ENCODE measurements around the gene FCN2. TPM values are rescaled to one million over a fixed set of nuclear protein-coding genes. Genes with fewer than 3 reads are reported as not detected.

The FCN2 gene
- total RNA-seq, 1 donor from 2014 or later: not detected

DNA sequence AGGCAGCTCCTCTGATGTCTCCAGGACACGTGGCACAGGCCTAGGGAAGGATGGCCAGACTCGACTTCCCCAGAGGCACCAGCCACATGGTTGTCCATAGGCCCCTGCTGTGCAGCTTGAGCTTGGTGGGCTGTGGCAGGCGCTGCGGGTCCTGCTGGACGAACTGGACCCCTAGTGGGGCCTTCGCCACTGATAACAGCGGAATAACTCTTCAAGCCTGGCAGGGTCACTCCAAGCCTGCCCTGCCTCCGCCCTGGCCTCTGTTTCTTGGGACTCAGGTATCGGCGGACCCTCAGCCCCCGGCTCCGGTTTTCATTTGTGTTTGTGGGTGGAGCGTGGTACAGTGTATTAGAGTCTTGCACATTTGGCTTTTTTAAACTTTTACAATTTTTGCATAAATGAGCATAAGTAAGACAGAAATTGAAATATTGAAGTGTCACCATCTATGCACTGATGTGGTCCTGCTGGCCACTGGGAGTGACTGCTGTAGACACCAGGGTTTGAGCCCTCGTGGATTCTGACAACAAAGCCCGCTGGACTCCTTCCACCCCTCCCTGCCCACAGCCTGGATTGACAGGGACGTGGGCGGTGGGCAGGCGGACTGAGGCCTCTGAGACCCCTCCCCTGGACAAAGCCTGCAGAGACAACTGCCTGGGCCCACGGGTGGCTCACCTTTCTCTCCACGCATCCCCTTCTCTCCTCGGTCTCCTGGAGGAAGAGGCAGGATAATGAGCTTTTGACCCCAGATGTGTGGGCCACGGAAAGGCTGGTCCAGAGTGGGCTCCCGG lies 33.3 kb downstream of the FCN2 start:
- Histone ChIP-seq H3K4me1 (no peaks in the 10 kb centered on the region), H3F3A (ENCODE audit: low read depth) (no peaks in the 10 kb centered on the region), H2AFZ (replicated peaks) (no peak overlapping the region), H3K79me2 (ENCODE audit: low read depth) (no peaks in the 10 kb centered on the region), H4K20me1 (ENCODE audit: low read depth) (no peaks in the 10 kb centered on the region), H3K36me3 (no peaks in the 10 kb centered on the region), H3K27me3 (no peaks in the 10 kb centered on the region), H3K27ac (no peak overlapping the region), H3K9me3 (ENCODE audit: low read depth) (no peaks in the 10 kb centered on the region), H3K4me3 (no peak overlapping the region), H3K4me2 (no peak overlapping the region), H3K9ac (no peak overlapping the region)
- peaks cover 13% of the 10 kb centered on the region for H3K27me3 Mint-ChIP-seq (ENCODE audit: insufficient read depth, low read depth)
- no peak overlapping the region for H3K27ac Mint-ChIP-seq
- peaks cover 3% of the 10 kb centered on the region for H3K4me1 Mint-ChIP-seq
- H3K9me3 Mint-ChIP-seq: peaks cover 7% of the 10 kb centered on the region
- no peak for DNase-seq (ENCODE audit: low spot score)
- no peak for TF ChIP-seq EZH2phosphoT487 (IDR thresholded peaks at IDR 0.05)
- TF ChIP-seq EZH2 (IDR thresholded peaks at IDR 0.05): no peak
- TF ChIP-seq, protein P1, sequence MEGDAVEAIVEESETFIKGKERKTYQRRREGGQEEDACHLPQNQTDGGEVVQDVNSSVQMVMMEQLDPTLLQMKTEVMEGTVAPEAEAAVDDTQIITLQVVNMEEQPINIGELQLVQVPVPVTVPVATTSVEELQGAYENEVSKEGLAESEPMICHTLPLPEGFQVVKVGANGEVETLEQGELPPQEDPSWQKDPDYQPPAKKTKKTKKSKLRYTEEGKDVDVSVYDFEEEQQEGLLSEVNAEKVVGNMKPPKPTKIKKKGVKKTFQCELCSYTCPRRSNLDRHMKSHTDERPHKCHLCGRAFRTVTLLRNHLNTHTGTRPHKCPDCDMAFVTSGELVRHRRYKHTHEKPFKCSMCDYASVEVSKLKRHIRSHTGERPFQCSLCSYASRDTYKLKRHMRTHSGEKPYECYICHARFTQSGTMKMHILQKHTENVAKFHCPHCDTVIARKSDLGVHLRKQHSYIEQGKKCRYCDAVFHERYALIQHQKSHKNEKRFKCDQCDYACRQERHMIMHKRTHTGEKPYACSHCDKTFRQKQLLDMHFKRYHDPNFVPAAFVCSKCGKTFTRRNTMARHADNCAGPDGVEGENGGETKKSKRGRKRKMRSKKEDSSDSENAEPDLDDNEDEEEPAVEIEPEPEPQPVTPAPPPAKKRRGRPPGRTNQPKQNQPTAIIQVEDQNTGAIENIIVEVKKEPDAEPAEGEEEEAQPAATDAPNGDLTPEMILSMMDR (IDR thresholded peaks at IDR 0.05): no peak
- no peaks in the 10 kb centered on the region for H3K36me3 Mint-ChIP-seq
- H3K4me3 Mint-ChIP-seq: no peak overlapping the region

DNA sequence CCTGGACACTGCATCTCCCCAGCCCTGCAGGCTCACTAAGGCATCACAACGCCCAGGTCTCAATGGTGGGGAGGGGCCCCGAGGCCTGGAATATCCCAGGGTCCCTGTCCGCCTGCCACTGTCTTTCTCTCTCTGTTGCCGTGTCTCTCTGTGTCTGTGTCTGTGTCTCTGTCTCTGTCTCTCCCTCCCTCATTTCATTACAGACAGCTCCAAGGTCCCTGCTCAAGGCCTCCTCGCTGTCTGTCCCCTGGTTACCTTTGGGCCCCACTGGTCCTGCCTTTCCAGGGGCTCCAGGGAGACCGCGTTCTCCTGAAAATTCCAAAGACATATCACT lies 33.9 kb downstream of the FCN2 start:
- H3K36me3 ChIP-seq: no peaks in the 10 kb centered on the region
- Mint-ChIP-seq H3K36me3 (no peaks in the 10 kb centered on the region), H3K27me3 (ENCODE audit: insufficient read depth, low read depth) (peaks cover 13% of the 10 kb centered on the region), H3K27ac (peak overlapping the region; percentile 85), H3K4me3 (no peak overlapping the region), H3K9me3 (peaks cover 11% of the 10 kb centered on the region), H3K4me1 (peaks cover 3% of the 10 kb centered on the region)
- H2AFZ ChIP-seq (replicated peaks): no peak overlapping the region
- no peak overlapping the region for H3K27ac ChIP-seq
- no peaks in the 10 kb centered on the region for H3F3A ChIP-seq (ENCODE audit: low read depth)
- no peaks in the 10 kb centered on the region for H3K9me3 ChIP-seq (ENCODE audit: low read depth)
- no peaks in the 10 kb centered on the region for H3K79me2 ChIP-seq (ENCODE audit: low read depth)
- H3K9ac ChIP-seq: no peak overlapping the region
- no peak for DNase-seq (ENCODE audit: low spot score)
- no peak overlapping the region for H3K4me3 ChIP-seq
- no peak overlapping the region for H3K4me2 ChIP-seq
- TF ChIP-seq EZH2 (IDR thresholded peaks at IDR 0.05): no peak
- no peak for TF ChIP-seq EZH2phosphoT487 (IDR thresholded peaks at IDR 0.05)
- TF ChIP-seq, protein P1 (IDR thresholded peaks at IDR 0.05): no peak
- H4K20me1 ChIP-seq (ENCODE audit: low read depth): no peaks in the 10 kb centered on the region
- H3K27me3 ChIP-seq: no peaks in the 10 kb centered on the region
- no peaks in the 10 kb centered on the region for H3K4me1 ChIP-seq

DNA sequence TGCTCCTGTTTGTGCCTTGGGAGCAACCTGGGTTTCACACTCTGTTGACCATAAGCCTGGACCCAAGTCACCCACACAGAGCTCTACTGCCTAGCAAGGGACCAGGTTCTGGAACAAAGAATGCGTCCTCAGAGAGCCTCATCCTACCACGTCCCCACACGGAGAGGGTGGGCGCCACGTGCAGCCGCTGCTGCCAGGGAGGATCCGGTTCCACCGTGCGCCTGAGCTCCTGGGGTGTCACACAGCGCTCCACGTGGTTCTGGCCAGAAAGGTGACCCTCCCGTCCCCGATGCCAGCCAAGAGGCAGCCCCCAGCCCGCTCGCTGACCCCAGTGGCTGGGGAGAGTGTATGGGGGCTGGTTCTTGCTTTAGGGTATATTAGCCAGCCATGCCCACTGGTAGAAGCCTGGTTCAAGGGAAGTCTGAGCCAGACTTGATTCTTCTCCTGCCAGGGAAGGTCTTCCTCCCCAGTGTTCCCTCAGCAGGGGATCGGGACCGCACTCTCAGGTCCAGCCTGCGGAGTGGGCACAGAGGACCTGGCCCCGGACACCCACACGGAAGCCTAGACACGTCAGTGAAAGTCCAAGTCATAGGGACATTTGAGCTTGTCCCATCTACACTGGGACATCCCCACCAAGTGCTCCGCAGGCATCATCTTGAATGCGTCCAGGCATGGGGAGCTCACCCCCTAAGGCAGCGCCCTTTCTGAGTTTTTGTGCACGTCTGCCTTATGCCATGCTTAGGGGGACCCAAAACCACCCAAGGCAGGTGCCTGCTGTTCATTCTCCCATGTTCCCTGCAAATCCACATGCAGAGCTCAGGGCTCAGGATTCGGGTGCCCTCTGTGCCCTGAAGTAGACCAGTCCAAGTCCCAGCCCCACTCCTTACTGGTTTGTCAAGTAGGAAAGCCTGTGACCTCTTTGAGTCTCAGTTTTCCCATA lies 34.7 kb downstream of the FCN2 start:
- peaks cover 10% of the 10 kb centered on the region for H3K27me3 Mint-ChIP-seq (ENCODE audit: insufficient read depth, low read depth)
- no peak overlapping the region for H2AFZ ChIP-seq (replicated peaks)

More for the DNA sequence above, 34.7 kb downstream of the FCN2 start:
- no peaks in the 10 kb centered on the region for H3K36me3 Mint-ChIP-seq
- H3K4me1 Mint-ChIP-seq: peaks cover 3% of the 10 kb centered on the region
- no peak overlapping the region for H3K4me3 ChIP-seq
- no peak overlapping the region for H3K27ac ChIP-seq
- H3K9me3 ChIP-seq (ENCODE audit: low read depth): no peaks in the 10 kb centered on the region
- no peak for TF ChIP-seq EZH2phosphoT487 (IDR thresholded peaks at IDR 0.05)
- no peak for TF ChIP-seq EZH2 (IDR thresholded peaks at IDR 0.05)
- TF ChIP-seq, protein P1 (IDR thresholded peaks at IDR 0.05): no peak
- no peak overlapping the region for H3K4me3 Mint-ChIP-seq
- no peaks in the 10 kb centered on the region for H3K4me1 ChIP-seq
- H3K27me3 ChIP-seq: no peaks in the 10 kb centered on the region
- no peak for DNase-seq (ENCODE audit: low spot score)
- H3K79me2 ChIP-seq (ENCODE audit: low read depth): no peaks in the 10 kb centered on the region
- no peaks in the 10 kb centered on the region for H3K36me3 ChIP-seq
- H3K9ac ChIP-seq: no peak overlapping the region
- H3K9me3 Mint-ChIP-seq: peaks cover 15% of the 10 kb centered on the region
- no peak overlapping the region for H3K4me2 ChIP-seq
- no peak overlapping the region for H3K27ac Mint-ChIP-seq
- no peaks in the 10 kb centered on the region for H4K20me1 ChIP-seq (ENCODE audit: low read depth)
- no peaks in the 10 kb centered on the region for H3F3A ChIP-seq (ENCODE audit: low read depth)

Measured in neural progenitor cell (in vitro differentiated cells).